Uterus (tissue), 4 donors: ENCODE measurements around the gene ST7. TPM values are rescaled to one million over a fixed set of nuclear protein-coding genes. Genes with fewer than 3 reads are reported as not detected.

Source experiments
- DNase-seq, 2 donors: peaks; one replicate each; pipeline ENCODE4 v3.0.0-alpha.2; 2019 to 2020
- H3K27ac ChIP-seq, 2 donors: fragments of 200-600 bp; sonication (generic); 1 replicate in 1 of 2; 2 replicates in 1 of 2; pipeline ENCODE4 v1.5.1; 2016 to 2018
- H3K27me3 ChIP-seq, 2 donors: fragments of 200-600 bp; sonication (generic); one replicate each; pipeline ENCODE4 v1.5.1; 2018 to 2019; ENCODE audit warnings: control low read depth in 1 of 2
- H3K36me3 ChIP-seq, 2 donors: fragments of 200-600 bp; sonication (generic); one replicate each; pipeline ENCODE4 v1.5.1; 2019; ENCODE audit warnings: control low read depth in 1 of 2
- H3K4me1 ChIP-seq, 2 donors: fragments of 200-600 bp; sonication (generic); one replicate each; pipeline ENCODE4 v1.5.1; 2018 to 2019; ENCODE audit warnings: control low read depth in 1 of 2
- H3K4me3 ChIP-seq, 2 donors: fragments of 200-600 bp; sonication (generic); 1 replicate in 1 of 2; 2 replicates in 1 of 2; pipeline ENCODE4 v1.5.1; 2018 to 2019; ENCODE audit warnings: mild to moderate bottlenecking in 1 of 2
- H3K9me3 ChIP-seq, 2 donors: fragments of 200-600 bp; sonication (generic); one replicate each; pipeline ENCODE4 v1.5.1; 2019; ENCODE audit warnings: control low read depth in 1 of 2
- POLR2A ChIP-seq, 2 donors: fragments of 450-650 bp; IDR thresholded peaks; one replicate each; pipeline ENCODE4 v1.6.1; 2016; ENCODE audit warnings: antibody characterized with exemption in 2 of 2, mild to moderate bottlenecking in 1 of 2, moderate library complexity in 1 of 2
- intact Hi-C: fragments of 100-400 bp; cut with DNase I; formaldehyde crosslinking; loops from one replicate; pipeline ENCODE4 v1.15.1; 2023; ENCODE audit warnings: low total_unique reads
- total RNA-seq, 4 donors: library from RNA; depleted of rRNA in 3 of 4; stranded (reverse); fragments of >200 nt in 3 of 4; gene quantifications; one replicate each; pipeline versions ENCODE4 v1.1.0 to v1.2.4, GENCODE V29; 2014 to 2023
- TF ChIP-seq, protein P1 (sequence below), 4 experiments: fragments of 200-600 bp in 2 of 4; fragments of 450-650 bp in 2 of 4; sonication (generic) in 2 of 4; IDR thresholded peaks; one replicate each; pipeline ENCODE4 v1.5.1; 2016 to 2019; ENCODE audit warnings: antibody characterized with exemption in 4 of 4, mild to moderate bottlenecking in 2 of 4, moderate library complexity in 1 of 4
- donor health status: DM: yes; HTN: yes; CAD: no.

The ST7 gene
- total RNA-seq, 4 donors from 2014 or later, result 27.4 to 41.0 (median 31.4) TPM

DNA sequence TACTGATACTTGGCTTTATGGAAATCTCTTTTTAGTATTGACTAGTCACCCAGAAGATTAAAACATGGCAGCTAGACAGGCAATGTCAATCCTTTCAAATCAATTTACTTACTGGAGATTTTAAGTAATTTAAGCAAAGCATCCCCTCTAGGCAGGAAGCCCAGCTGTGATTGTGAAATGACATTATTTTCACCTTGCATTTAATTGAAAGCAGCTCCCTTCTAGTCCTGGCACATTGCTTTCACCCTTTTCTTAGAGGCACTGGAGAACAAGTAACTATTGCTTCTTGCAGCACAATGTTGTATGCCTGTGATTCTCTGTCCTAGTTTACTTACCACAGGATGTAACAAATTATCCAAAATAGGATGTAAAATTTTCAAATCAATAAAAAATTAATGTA lies 13.3 kb downstream of the ST7 start:
- TF ChIP-seq POLR2A (IDR thresholded peaks at IDR 0.05), result no peak
- TF ChIP-seq, protein P1, sequence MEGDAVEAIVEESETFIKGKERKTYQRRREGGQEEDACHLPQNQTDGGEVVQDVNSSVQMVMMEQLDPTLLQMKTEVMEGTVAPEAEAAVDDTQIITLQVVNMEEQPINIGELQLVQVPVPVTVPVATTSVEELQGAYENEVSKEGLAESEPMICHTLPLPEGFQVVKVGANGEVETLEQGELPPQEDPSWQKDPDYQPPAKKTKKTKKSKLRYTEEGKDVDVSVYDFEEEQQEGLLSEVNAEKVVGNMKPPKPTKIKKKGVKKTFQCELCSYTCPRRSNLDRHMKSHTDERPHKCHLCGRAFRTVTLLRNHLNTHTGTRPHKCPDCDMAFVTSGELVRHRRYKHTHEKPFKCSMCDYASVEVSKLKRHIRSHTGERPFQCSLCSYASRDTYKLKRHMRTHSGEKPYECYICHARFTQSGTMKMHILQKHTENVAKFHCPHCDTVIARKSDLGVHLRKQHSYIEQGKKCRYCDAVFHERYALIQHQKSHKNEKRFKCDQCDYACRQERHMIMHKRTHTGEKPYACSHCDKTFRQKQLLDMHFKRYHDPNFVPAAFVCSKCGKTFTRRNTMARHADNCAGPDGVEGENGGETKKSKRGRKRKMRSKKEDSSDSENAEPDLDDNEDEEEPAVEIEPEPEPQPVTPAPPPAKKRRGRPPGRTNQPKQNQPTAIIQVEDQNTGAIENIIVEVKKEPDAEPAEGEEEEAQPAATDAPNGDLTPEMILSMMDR (IDR thresholded peaks at IDR 0.05), result no peak
- H3K36me3 ChIP-seq, result no peaks in the 10 kb centered on the region

GRCh38 chr7:116967254-116967922 lies 14.1 kb downstream of the ST7 start:
- no peak for DNase-seq
- Histone ChIP-seq H3K9me3 (no peaks in the 10 kb centered on the region), H3K27me3 (no peaks in the 10 kb centered on the region), H3K36me3 (no peaks in the 10 kb centered on the region), H3K4me1 (no peaks in the 10 kb centered on the region), H3K27ac (no peak overlapping the region), H3K4me3 (no peak overlapping the region)
- intact Hi-C loops, result no loop called here
- no peak for TF ChIP-seq POLR2A (IDR thresholded peaks at IDR 0.05)
- TF ChIP-seq, protein P1 (IDR thresholded peaks at IDR 0.05), result no peak

More for the DNA sequence above, 13.3 kb downstream of the ST7 start:
- Histone ChIP-seq H3K27me3 (no peaks in the 10 kb centered on the region), H3K4me3 (no peak overlapping the region), H3K27ac (no peak overlapping the region), H3K9me3 (no peaks in the 10 kb centered on the region), H3K4me1 (no peaks in the 10 kb centered on the region)
- intact Hi-C loops, result no loop called here
- DNase-seq, result no peak

DNA sequence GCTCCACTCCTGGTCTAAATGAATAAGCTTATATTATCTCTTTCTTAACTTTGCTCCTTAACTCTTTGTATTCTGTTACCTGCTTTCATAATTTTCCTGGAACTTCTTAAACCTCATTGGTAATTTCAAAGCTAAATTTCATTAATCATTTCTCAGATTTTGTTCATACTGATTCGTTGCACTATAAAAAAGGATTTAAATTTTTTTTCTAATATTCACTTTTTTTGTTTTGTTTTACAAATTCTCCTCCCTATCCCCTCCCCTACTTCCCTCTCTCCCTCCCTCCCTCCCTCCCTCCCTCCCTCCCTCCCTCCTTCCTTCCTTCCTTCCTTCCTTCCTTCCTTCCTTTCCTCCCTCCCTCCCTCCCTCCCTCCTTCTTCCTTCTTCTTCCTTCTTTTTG lies 14.7 kb downstream of the ST7 start:
- Histone ChIP-seq H3K4me1 (no peaks in the 10 kb centered on the region), H3K27me3 (no peaks in the 10 kb centered on the region), H3K36me3 (no peaks in the 10 kb centered on the region), H3K9me3 (no peaks in the 10 kb centered on the region), H3K4me3 (no peak overlapping the region), H3K27ac (no peak overlapping the region)
- intact Hi-C loops, result no loop called here
- no peak for DNase-seq
- TF ChIP-seq, protein P1 (IDR thresholded peaks at IDR 0.05), result no peak
- no peak for TF ChIP-seq POLR2A (IDR thresholded peaks at IDR 0.05)

- no peak for DNase-seq
- Histone ChIP-seq H3K4me3 (no peak overlapping the region), H3K36me3 (no peaks in the 10 kb centered on the region), H3K4me1 (no peaks in the 10 kb centered on the region), H3K27ac (no peak overlapping the region), H3K27me3 (no peaks in the 10 kb centered on the region), H3K9me3 (no peaks in the 10 kb centered on the region)
- intact Hi-C loops, result no loop called here
- TF ChIP-seq POLR2A (IDR thresholded peaks at IDR 0.05), result no peak
- TF ChIP-seq, protein P1 (IDR thresholded peaks at IDR 0.05), result no peak
These were observed 15.3 kb downstream of the ST7 start for GRCh38 chr7:116968631-116969030.

DNA sequence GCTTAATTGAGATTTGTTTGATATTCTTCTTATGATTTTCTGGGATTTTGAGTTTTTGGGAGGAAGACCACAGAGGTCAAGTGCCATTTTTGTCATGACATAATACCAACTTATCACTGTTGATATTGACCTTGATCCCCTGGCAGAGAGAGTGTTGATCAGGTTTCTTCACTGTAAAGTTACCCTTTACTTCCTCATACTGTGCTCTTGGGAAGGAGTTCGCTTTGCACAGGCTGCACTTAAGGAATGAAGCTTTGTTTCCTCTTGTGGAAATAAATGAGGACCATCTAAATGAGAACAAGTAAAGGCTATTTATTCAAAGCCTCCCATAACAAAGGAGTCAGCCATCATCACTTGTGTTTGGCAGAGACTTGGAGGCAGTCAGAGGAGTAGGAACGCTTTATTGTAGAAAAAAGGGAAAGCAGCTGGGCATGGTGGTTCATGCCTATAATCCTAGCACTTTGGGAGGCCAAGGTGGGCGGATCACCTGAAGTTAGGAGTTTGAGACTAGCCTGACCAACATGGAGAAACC lies 16.1 kb downstream of the ST7 start:
- intact Hi-C loops, result no loop called here
- H3K4me3 ChIP-seq, result no peak overlapping the region
- no peak for TF ChIP-seq POLR2A (IDR thresholded peaks at IDR 0.05)
- TF ChIP-seq, protein P1 (IDR thresholded peaks at IDR 0.05), result no peak

More for the DNA sequence above, 16.1 kb downstream of the ST7 start:
- Histone ChIP-seq H3K4me1 (no peaks in the 10 kb centered on the region), H3K27me3 (no peaks in the 10 kb centered on the region), H3K27ac (no peak overlapping the region), H3K9me3 (no peaks in the 10 kb centered on the region), H3K36me3 (no peaks in the 10 kb centered on the region)
- no peak for DNase-seq
